Ovary (tissue), 9 donors: ENCODE data around the gene GPR68. TPM values are rescaled to one million over a fixed set of nuclear protein-coding genes. Genes with fewer than 3 reads are reported as not detected.

Source experiments
- DNase-seq, 5 donors: peaks; one replicate each; pipeline ENCODE4 v3.0.0-alpha.2; 2019 to 2020
- H3K27ac ChIP-seq, 2 donors: fragments of 200-600 bp; one replicate each; pipeline versions ENCODE4 v1.5.1 to v1.8.0; 2019 to 2022
- H3K27me3 ChIP-seq: fragments of 200-600 bp; one replicate; pipeline ENCODE4 v1.8.0; 2022
- H3K36me3 ChIP-seq: fragments of 200-600 bp; sonication (generic); one replicate; pipeline ENCODE4 v1.5.1; 2019
- H3K4me1 ChIP-seq: one replicate; pipeline ENCODE4 v1.8.1; 2013; ENCODE audit warnings: mild to moderate bottlenecking, moderate library complexity; ENCODE audit not compliant: insufficient read depth
- H3K4me3 ChIP-seq: fragments of 200-600 bp; sonication (generic); one replicate; pipeline ENCODE4 v1.5.1; 2017
- H3K9me3 ChIP-seq, 2 donors: fragments of 200-600 bp in 1 of 2; sonication (generic) in 1 of 2; one replicate each; pipeline versions ENCODE4 v1.5.1 to v1.8.1; 2013 to 2019; ENCODE audit warnings: mild to moderate bottlenecking in 1 of 2, moderate library complexity in 1 of 2
- EP300 ChIP-seq: sonication (generic); formaldehyde crosslinking; IDR thresholded peaks from one replicate; pipeline ENCODE4 v1.6.1; 2017; ENCODE audit warnings: antibody characterized with exemption
- POLR2A ChIP-seq: fragments of 450-650 bp; IDR thresholded peaks from one replicate; pipeline ENCODE4 v1.6.1; 2017; ENCODE audit warnings: antibody characterized with exemption, mild to moderate bottlenecking, moderate library complexity
- WGBS, 3 donors: extraction: QIAGEN DNeasy Blood & Tissue Kit in 1 of 3; methylation state at CpG; one replicate each; pipeline versions ENCODE4 v1.1.5 to v1.1.7; 2013 to 2017; 5-methylcytosine and 5-hydroxymethylcytosine counted together
- intact Hi-C, 4 donors: fragments of 100-400 bp; cut with DNase I; formaldehyde crosslinking; loops; one replicate each; pipeline versions ENCODE4 v1.11.0 to v1.15.1; 2022 to 2023
- polyA plus RNA-seq, 2 donors: library from polyadenylated mRNA; stranded (reverse); fragments of 200-250 nt in 1 of 2; fragments of 350-450 nt in 1 of 2; fragmentation: Illumina TruSeq in 1 of 2; extraction: RNeasy Lipid Tissue Mini Kit (QIAGEN cat#74804) in 1 of 2; gene quantifications; one replicate each; pipeline ENCODE4 v1.2.3, GENCODE V29; 2013 to 2014
- total RNA-seq, 7 donors: library from RNA; depleted of rRNA in 2 of 7; stranded (reverse); fragments of >200 nt in 2 of 7; fragmentation: NEBNext Ultra II Directional in 3 of 7; extraction: Animal tissue kit (Norgen Biotek cat#: 25700) in 3 of 7; gene quantifications; one replicate each; pipeline versions ENCODE4 v1.1.0 to v1.2.4, GENCODE V29; 2016 to 2023
- TF ChIP-seq, protein P1 (sequence below), 3 donors: fragments of 450-650 bp in 2 of 3; fragments of 200-600 bp in 1 of 3; IDR thresholded peaks; one replicate each; pipeline versions ENCODE4 v1.5.1 to v1.8.0; 2016 to 2022; ENCODE audit warnings: antibody characterized with exemption in 3 of 3, mild to moderate bottlenecking in 1 of 3
- donor health status: DM: no; HTN: no; CAD: no; lungs with moderate emphysema.
- donor health status: DM: no; HTN: no; CAD: no.
- donor health status: Bipolar disorder and iron deficiency.
- donor health status: DM: yes; HTN: yes; CAD: no.
- donor health status: DM: no; HTN: no; CAD: no.
- donor health status: DM: yes; HTN: yes; CAD: no.

The GPR68 gene
- total and polyA plus RNA-seq, 9 donors = 0.17 to 0.57 (median 0.36) TPM; not detected in 1

DNA sequence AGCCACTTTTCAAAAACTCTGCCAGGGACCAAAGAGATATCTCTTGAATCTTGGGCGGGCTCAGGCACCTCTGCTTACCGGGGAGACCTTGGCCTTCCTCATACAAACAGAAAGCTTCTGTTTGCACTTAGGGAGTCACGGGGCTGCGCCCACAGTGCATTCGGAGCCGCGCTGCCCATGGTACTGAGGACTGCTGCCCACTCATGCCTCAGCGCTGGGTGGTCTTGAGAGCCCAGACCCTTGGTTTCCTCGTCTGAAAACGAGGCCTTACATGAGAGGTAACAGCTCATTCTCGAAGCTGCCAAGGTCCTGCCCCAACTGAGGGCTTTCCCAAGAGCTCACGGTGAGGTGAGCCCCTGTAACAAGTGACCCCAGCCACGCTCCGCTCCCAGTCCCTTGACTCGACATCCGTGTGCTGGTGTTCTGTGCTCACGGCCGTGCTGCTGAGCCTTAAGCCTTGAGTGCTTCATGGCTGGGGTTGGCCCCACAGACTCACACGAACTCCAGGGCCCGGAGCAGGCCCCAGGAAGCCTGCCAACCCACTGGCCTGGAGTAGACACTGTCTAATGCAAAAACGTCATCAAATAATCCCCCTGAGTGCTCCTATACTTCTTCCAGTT is 47.4 kb upstream of the GPR68 start:
- no peak overlapping the region for H3K4me3 ChIP-seq
- 90 to 95% (median 90%) methylated on average over 21 of the region's 21 CpGs for WGBS, 3 donors
- H3K9me3 ChIP-seq = no peaks in the 10 kb centered on the region
- intact Hi-C loops = no loop called here
- no peak overlapping the region for H3K27ac ChIP-seq
- no peaks in the 10 kb centered on the region for H3K4me1 ChIP-seq
- DNase-seq = no peak
- TF ChIP-seq EP300 (no peak), POLR2A (no peak)
- TF ChIP-seq, protein P1, sequence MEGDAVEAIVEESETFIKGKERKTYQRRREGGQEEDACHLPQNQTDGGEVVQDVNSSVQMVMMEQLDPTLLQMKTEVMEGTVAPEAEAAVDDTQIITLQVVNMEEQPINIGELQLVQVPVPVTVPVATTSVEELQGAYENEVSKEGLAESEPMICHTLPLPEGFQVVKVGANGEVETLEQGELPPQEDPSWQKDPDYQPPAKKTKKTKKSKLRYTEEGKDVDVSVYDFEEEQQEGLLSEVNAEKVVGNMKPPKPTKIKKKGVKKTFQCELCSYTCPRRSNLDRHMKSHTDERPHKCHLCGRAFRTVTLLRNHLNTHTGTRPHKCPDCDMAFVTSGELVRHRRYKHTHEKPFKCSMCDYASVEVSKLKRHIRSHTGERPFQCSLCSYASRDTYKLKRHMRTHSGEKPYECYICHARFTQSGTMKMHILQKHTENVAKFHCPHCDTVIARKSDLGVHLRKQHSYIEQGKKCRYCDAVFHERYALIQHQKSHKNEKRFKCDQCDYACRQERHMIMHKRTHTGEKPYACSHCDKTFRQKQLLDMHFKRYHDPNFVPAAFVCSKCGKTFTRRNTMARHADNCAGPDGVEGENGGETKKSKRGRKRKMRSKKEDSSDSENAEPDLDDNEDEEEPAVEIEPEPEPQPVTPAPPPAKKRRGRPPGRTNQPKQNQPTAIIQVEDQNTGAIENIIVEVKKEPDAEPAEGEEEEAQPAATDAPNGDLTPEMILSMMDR (IDR thresholded peaks at IDR 0.05) = no peak
- no peaks in the 10 kb centered on the region for H3K27me3 ChIP-seq
- no peaks in the 10 kb centered on the region for H3K36me3 ChIP-seq

DNA sequence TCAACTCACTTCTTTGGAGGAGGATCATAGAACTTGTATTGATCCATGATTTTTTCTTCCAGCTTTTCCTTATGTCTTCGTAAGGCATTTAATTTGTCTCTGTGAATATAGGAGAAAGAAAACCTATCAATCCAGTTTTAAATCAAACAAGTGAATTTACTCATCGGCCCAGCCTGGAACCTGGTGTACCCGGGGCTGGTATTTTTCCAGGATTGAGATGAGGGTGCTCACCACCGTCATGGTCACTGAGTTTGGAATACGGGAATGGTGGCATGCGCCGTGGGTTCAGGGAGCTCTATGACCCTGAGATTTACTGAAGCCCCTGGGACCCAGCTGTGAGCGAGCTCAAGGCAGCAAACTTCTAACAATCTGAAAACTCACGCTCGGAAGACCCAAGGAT is 46.5 kb upstream of the GPR68 start:
- H3K4me3 ChIP-seq = no peak overlapping the region
- H3K27me3 ChIP-seq = no peaks in the 10 kb centered on the region
- TF ChIP-seq POLR2A = no peak
- H3K9me3 ChIP-seq = no peaks in the 10 kb centered on the region
- H3K36me3 ChIP-seq = no peaks in the 10 kb centered on the region
- WGBS, 3 donors = 89 to 95% (median 91%) methylated on average over 10 of the region's 10 CpGs
- H3K27ac ChIP-seq = no peak overlapping the region
- no peaks in the 10 kb centered on the region for H3K4me1 ChIP-seq
- intact Hi-C loops = no loop called here
- no peak for DNase-seq

DNA sequence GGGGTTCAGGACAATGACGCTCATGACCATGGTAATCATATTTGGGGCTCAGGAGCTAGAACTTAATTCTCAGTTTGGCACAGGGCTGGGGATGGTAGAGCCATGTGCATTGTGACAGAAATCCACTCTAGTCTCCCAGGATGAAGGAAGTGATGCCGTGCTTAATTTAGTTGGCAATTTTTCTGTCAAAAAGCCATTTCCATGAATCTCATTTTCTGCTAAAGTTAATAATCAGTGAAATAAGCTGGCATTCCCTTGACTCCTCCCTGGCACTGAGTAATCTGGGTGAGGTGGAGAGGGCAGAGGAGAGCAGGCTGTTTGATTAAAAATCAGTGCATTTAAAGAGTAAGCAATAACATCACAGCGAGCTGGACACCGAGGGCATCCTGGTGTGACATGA is 45.0 kb upstream of the GPR68 start:
- H3K27me3 ChIP-seq = no peaks in the 10 kb centered on the region
- no peak overlapping the region for H3K27ac ChIP-seq
- H3K9me3 ChIP-seq = no peaks in the 10 kb centered on the region
- DNase-seq = no peak
- no peaks in the 10 kb centered on the region for H3K36me3 ChIP-seq
- H3K4me3 ChIP-seq = no peak overlapping the region
- WGBS, 3 donors = 85 to 92% (median 87%) methylated on average over 4 of the region's 4 CpGs
- intact Hi-C loops = loop anchor here (5.0 to 10.0 kb wide), 5 partner anchors 97 to 985 kb away; no protein-coding TSS in a partner anchor
- TF ChIP-seq EP300 = no peak
- TF ChIP-seq POLR2A = no peak
- TF ChIP-seq, protein P1 (IDR thresholded peaks at IDR 0.05) = no peak
- no peaks in the 10 kb centered on the region for H3K4me1 ChIP-seq

DNA sequence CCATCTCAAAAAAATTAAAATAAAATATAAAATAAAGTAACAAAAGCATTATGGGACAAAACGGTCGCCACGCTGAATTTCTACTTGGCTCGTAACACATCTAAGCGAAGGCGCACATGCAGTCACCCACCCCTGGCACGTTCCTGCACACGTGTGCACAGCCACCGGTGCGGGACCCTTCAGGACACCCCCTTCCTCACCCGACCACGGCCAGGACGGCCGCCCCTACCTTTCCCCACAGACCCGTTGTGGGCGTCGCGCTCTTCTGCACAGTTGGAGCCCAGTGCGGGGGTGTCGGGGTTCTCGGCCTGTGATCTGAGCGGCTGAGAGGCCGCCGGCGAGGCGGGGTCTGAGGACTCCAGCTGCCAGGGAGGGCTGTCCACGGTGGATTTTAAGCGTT is 44.4 kb upstream of the GPR68 start:
- no peaks in the 10 kb centered on the region for H3K4me1 ChIP-seq
- intact Hi-C loops = loop anchor here (5.0 to 10.0 kb wide), 5 partner anchors 97 to 984 kb away; no protein-coding TSS in a partner anchor
- no peaks in the 10 kb centered on the region for H3K27me3 ChIP-seq
- H3K27ac ChIP-seq = no peak overlapping the region
- WGBS, 3 donors = 87 to 90% (median 88%) methylated on average over 28 of the region's 28 CpGs
- TF ChIP-seq EP300 (no peak), POLR2A (no peak)
- TF ChIP-seq, protein P1 (IDR thresholded peaks at IDR 0.05) = no peak
- H3K9me3 ChIP-seq = no peaks in the 10 kb centered on the region
- H3K36me3 ChIP-seq = no peaks in the 10 kb centered on the region
- H3K4me3 ChIP-seq = no peak overlapping the region
- DNase-seq = no peak

DNA sequence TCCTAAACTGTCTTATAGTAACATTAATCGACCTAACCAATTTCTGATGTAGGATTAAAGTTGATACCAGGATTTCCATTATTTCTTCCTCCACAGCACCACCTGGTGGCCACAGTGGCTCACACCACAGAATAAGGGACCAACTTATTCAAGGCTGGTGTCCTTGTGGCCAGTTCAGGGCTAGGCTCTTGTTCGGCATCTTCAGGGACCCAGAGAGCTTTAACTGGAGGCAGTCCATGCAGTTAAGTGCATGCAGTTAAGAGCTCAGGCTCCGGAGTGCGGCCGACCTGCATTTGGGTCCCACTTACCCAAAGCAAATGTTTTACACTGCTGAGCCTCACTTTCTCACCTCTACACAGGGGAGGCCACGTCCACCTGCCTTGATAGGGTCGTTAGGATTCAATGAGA is 42.0 kb upstream of the GPR68 start:
- Histone ChIP-seq H3K9me3 (no peaks in the 10 kb centered on the region), H3K4me1 (no peaks in the 10 kb centered on the region), H3K27me3 (no peaks in the 10 kb centered on the region), H3K36me3 (no peaks in the 10 kb centered on the region), H3K4me3 (no peak overlapping the region), H3K27ac (no peak overlapping the region)
- intact Hi-C loops = loop anchor here (5.0 to 10.0 kb wide), 5 partner anchors 94 to 982 kb away; no protein-coding TSS in a partner anchor
- WGBS, 3 donors = 28 to 33% (median 32%) methylated on average over 7 of the region's 7 CpGs
- TF ChIP-seq, protein P1 (IDR thresholded peaks at IDR 0.05) = peak; percentile 68 to 80 (median 72)
- TF ChIP-seq EP300 = no peak
- DNase-seq = peak; percentile 55 to 78 (median 74)
